Left kidney (tissue), 2 donors: ENCODE results near the gene POLR2H. TPM values are rescaled to one million over a fixed set of nuclear protein-coding genes. Genes with fewer than 3 reads are reported as not detected.

Experiments used
- DNase-seq: peaks from one replicate; pipeline ENCODE4 v3.0.0-alpha.2; 2013
- polyA plus RNA-seq: library from polyadenylated mRNA; unstranded; fragments of 120-200 nt; gene quantifications from one replicate; pipeline ENCODE4 v1.2.1, GENCODE V29; 2013; ENCODE audit not compliant: insufficient read length

Gene POLR2H
- polyA plus RNA-seq, 1 donor: 106 TPM

DNA sequence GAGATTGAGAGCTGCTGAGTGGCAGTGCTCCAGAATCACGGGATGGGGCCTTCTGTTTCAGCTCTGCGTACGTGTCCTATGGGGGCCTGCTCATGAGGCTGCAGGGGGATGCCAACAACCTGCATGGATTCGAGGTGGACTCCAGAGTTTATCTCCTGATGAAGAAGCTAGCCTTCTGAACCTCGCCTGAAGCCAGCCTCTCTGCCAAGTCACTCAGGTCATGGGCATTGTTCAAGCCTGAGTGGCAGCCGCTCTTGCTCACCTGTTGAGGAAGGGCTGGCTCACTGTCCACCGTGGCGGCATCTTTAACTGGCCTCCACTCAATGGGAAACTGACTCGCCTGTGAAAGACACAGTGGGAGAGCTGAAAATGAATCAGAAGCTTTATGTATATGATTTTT is 6.6 kb downstream of the POLR2H start:
- no peak for DNase-seq

DNA sequence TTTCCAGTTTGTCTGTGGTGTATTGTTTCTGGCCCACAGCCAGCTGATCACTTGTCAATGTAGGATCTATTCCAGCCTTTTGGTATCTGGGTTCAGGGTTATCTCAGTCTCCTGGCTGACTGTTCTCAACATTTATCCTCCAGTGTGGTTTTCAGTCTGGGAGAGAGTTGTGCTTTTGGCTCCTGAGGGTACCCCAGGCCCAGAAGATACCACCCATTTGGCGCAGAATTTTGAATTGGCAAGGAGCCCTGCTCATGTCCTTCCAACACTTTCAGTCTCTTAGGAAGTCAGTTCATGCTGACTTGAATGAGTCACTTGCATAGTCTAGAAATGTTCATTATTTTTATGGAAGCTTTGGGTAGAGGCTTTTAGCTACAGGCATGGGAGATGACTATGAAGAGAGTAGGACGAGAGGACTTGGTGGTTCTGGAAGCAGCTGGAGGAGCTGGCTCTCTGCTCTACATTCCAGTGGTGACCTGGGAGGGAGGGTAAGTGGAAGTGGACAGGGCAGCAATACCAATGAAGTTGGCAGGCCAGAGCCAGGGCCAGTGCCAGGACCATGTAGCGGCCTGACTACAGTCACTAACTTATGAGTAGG is 7.2 kb downstream of the POLR2H start:
- DNase-seq: no peak

DNA sequence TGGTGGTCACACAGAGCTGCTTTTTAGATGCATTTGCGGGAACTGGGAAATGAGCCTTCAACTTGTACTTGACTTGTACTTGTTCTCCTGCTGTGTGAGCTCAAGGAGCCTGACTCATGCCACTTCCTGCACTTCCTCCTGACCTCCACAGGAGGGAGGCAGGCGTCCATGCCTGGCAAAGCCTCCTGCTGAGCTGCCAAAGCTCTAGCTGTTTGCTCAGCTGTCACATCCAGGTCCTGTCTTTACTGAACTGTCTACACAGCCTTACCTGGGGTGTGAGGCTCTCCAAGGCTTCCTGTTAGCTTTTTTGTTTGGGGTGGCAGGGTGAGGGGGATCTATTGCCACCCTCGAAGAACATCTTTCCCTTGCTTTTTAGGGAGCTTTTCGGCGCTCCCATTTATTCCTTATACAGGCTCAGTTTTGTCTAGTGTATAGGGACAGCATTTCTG is 10.1 kb downstream of the POLR2H start:
- peak; percentile 75 for DNase-seq

DNA sequence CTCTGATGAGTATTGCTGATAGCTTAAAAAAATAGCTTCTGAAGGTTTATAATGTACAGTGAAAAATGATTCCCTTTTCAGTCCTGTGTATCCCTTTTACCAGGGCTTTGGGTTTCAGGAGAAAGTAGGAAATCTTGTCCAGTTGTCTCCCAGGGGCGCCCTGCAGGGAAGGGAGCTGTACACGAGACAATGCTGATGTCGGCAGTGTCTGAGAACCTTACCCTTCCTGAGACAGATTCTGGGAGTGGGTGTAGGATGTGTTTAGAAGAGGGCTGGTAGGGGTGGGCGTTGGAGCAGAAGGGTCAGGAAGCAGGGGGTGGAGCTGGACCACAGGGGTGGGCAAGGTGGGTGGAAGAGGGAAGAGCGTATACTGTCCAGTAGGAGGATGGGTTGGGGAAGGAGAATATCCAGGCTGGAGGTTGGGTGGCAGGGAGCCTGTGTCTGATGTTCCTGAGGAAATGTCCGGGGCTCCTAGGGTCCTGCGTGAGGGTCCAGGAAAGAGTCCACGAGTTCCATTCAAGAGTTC is 10.8 kb downstream of the POLR2H start:
- no peak for DNase-seq

DNA sequence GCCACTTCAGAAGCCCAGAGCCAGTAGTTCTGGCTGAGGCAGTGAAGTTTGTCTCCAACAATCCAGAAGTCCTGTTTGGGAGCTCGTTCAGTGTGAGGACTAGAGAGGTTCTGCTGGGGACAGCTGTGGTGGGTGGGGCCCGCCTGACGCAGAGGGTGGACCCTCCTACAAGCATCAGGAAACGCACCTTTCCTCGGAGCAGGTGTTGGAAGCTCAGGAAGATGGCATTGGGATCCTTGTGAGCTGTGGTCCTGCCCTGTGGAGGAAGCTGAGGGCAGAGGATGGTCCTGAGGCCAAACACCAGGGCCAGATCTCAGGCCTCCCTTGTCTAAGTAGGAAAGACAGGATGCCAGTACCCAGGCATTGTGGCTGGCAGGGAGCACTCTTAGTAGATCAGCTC is 11.4 kb downstream of the POLR2H start:
- no peak for DNase-seq

DNA sequence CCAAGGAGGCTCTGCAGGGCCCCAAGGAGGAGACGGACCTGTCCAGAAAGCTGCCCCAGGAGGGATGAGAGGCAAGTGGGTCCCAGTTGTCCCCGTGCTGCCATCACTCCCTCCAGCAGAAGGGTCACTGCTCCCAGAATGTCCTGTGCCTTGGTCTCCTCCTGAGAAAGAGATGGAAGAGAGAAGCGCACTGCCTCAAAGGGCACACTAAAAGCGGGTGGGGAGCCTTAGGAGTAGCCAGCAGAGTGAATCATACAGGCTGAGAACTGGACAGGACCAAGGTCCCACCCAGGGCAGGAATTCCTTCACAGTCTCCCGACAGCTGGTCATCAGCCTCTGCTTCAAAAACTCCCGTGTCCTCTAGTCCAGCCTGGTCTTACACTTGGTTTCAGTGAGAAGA is 11.9 kb downstream of the POLR2H start:
- no peak for DNase-seq

DNA sequence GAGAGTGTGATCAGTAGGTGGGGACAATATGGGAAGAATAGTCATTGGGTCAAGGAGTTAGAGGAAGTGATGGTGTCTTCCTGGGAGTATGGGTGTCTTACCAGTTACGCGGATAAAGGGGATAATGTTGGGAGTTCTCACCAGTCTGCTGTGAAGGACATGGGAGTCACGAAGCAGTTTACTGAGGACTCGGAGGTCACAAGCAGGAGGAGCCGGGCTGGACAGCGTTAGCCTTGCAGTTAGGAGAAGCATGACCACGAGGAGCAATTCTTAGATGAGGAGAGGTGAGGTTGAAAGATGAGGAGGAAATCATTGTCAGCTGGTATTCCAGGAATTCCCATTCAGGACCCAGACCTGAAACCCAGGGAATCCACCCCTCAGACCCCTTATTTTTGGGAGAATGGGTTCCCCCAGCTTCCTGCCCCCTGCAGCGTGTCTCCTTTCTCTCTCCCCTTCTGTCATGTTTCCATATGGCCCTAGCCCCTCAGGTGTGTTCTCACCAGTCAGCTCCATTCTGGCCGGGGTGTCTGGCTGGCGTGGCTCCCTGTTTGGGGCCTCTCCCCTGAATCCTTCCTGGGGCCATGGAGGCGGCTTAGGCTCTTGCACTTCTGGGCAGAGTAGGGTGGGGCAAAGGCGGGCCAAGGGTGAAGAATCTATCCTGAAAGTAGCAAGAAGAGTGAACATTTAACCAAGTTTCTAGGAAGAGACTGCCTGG is 14.4 kb downstream of the POLR2H start:
- no peak for DNase-seq

DNA sequence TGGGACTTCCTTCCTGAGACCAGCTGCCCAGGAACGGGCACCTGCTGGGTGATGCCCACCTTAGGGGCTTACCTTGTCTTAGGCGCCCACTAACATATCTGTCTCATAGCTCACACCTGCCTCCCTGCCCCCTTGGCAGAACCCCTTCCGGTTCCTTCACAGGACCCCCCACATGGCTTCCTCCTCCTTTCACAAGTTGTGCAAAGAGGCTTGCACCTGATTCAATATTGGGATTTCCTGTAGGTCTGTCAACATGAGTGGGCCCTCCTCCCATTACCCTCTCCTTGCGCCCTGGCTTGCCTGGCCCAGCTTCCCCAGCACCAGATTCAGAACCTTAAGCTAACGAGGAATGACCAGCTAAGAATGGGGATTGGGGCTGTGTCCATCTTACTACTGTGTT is 15.9 kb downstream of the POLR2H start:
- DNase-seq: no peak

DNA sequence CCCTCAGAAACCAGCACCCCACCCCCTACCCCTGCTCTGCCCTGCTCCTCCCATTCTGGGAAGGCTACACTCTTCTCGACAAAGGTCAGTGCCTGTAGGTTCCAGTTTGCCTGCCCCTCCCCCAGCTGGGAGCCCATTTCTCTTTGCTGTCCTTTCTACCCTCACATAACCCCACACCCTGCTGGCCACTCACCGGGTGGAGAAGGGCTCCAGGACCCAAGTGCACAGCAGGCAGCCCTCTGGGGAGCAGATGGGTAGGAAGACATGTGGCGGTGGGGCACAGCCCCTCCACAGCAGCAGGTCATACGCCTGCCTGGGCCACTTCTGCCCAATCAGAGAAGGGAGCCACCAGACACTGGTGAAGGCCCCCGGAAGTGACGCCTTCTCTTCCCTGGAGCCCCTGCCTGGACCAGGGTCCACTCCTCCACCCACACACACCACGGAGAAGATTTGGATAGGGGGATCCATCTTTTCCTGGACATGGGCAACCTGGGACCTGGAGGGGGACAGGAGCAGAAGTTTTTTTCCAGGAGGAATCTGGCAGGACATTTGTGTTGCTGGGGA is 16.5 kb downstream of the POLR2H start, which contains the start of gene THPO:
Gene THPO (minus strand): TSS at position 326 of the 564 bp plus-strand sequence. CDS start 1,948 bp downstream, outside the sequence.
- no peak for DNase-seq

DNA sequence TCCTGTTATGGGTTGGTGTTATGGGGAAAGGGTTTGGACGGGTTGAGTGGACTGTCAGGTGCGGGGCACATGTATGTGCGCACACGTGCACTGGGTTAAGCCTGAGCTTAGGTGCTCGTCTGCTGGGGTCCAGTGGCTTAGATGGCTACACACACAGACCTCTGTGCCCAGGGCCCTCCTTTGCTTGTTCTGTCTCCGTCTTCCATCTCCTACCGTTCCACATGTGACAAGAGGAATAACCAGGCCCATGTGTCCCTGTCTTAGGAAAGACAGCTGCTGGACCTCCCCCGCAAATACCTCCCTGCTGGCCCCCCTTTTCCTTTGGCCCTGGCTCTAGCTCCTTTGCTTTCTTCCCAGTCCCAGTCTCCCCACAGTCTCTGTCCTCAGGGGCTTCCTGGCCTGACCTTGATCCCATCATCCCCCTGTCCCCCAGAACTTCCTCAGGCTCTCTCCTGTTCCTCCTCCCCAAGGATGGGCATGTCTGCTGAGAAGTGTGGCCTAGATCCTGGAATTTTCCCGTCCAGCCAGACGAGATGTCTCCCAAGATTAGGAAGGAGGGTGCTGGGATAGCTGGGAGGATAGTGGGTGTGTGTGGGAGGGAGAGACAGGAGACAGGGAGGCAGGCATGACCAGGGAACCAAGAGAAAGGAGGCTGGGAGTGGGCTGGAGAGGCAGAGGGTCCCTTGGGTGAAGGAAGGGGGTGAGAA is 17.3 kb downstream of the POLR2H start:
- no peak for DNase-seq

DNA sequence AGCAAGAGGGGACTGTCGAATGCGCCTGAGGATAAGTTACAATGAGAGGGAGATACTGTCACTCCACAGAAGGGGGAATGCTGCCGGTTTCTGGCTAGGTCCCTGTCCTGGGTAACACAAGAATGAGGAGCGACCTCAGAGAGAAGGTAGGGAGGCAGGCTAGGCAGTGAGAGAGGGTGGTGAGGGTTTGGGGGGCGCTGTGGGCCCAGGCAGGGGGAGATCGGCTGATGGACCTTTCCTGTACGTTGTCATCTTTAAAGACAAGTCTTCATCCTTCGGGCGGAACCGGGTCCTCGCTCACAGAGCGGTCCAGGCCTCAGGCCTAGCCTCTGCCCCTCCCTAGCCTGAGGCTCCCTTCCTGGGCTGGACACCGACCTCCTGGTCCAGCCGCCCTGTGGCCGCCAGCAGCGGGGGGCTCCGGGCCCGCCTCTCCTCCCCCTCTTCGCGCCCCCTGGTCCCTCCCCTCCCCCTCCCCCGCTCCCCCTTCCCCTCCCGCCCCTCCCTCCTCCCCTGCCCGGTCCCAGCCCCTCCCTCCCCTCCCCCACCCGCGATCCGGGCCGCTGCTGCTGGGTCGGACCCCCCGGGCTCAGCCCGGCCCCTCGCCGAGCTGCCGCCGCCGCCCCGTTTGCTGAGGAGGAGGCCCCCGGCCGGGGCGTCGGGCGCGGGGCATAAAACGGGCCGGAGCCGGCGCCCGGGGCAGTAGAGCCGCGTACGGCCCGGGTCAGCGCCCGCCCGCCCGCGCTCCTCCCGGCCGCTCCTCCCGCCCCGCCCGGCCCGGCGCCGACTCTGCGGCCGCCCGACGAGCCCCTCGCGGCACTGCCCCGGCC is 18.1 kb downstream of the POLR2H start, which contains the start of gene CHRD:
Gene CHRD (plus strand): TSS at position 697 of the 827 bp plus-strand sequence. CDS start 265 bp downstream, outside the sequence.
- no peak for DNase-seq

DNA sequence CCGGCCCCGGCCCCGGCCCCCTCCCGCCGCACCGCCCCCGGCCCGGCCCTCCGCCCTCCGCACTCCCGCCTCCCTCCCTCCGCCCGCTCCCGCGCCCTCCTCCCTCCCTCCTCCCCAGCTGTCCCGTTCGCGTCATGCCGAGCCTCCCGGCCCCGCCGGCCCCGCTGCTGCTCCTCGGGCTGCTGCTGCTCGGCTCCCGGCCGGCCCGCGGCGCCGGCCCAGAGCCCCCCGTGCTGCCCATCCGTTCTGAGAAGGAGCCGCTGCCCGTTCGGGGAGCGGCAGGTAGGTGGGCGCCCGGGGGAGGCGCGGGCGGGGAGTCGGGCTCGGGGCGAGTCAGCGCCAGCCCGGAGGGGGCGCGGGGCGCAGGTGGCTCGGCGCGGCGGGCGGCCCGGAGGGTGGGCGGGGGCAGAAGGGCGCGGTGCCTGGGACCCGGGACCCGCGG is 18.7 kb downstream of the POLR2H start:
- no peak for DNase-seq

DNA sequence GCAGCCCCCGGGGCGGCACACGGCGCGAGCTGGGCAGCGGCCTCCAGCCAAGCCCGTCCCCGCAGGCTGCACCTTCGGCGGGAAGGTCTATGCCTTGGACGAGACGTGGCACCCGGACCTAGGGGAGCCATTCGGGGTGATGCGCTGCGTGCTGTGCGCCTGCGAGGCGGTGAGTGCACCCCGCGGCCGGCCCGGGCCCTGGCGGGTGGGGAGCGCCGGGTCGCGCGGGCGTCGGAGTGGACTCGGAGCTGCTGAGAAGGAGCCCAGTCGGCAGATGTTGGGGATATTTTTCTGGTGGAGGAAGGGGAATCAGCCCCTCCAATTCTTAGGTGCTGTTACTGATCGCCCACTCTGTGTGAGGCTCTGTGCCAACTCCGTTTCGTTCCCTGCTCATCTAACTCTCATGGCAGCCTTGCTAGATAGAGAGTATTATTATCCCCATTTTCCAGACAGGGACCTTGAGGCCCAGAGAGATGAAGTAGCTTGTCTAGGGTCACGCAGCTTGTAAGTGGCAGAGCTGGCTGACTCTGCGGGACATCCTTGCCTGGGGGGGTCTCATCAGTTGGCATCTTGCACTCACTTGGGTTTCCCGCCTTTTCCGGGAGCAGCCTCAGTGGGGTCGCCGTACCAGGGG is 19.2 kb downstream of the POLR2H start:
- no peak for DNase-seq

DNA sequence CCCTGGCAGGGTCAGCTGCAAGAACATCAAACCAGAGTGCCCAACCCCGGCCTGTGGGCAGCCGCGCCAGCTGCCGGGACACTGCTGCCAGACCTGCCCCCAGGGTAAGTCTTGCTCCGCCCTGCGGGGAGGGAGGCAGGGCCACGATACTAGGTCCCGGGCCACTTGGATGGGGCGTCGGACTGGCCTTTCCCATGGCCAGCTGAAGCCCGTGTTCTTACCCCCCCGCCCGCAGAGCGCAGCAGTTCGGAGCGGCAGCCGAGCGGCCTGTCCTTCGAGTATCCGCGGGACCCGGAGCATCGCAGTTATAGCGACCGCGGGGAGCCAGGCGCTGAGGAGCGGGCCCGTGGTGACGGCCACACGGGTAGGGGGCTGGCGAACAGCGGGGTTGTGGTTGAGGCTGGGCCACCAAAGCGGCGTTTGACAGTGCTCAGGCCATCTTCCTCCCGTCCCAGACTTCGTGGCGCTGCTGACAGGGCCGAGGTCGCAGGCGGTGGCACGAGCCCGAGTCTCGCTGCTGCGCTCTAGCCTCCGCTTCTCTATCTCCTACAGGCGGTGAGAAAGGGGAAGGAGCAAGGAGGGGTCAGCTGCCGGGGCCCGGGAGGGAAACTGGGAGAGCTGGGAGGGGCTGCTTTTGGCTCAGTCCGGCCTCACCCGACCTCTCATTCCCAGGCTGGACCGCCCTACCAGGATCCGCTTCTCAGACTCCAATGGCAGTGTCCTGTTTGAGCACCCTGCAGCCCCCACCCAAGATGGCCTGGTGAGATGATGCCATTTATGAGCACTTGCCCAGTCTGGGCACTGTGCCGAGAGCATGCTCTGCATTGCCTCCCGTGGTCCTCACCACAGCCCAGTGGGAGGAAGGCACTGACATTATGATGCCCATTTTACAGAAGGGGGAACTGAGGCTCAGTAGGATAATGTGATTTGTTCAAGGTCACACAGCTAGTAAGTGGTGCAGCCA is 20.0 kb downstream of the POLR2H start:
- no peak for DNase-seq

DNA sequence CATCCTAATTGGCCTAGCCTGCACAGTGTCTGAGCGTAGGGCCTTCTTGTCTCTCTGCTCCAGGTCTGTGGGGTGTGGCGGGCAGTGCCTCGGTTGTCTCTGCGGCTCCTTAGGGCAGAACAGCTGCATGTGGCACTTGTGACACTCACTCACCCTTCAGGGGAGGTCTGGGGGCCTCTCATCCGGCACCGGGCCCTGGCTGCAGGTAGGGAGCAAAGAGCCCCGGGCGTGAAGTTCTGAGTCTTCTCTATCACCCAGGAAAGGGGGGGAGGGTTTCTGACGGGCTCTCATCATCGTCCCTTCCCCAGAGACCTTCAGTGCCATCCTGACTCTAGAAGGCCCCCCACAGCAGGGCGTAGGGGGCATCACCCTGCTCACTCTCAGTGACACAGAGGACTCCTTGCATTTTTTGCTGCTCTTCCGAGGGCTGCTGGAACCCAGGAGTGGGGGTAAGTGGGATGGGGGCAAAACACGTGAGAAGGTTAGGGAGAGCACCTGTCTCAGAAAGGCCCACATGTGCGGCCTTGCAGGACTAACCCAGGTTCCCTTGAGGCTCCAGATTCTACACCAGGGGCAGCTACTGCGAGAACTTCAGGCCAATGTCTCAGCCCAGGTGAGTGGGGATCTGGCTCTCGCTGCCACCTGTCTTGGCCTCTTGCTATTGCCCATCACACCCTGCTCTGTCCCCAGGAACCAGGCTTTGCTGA is 21.0 kb downstream of the POLR2H start:
- DNase-seq: no peak

DNA sequence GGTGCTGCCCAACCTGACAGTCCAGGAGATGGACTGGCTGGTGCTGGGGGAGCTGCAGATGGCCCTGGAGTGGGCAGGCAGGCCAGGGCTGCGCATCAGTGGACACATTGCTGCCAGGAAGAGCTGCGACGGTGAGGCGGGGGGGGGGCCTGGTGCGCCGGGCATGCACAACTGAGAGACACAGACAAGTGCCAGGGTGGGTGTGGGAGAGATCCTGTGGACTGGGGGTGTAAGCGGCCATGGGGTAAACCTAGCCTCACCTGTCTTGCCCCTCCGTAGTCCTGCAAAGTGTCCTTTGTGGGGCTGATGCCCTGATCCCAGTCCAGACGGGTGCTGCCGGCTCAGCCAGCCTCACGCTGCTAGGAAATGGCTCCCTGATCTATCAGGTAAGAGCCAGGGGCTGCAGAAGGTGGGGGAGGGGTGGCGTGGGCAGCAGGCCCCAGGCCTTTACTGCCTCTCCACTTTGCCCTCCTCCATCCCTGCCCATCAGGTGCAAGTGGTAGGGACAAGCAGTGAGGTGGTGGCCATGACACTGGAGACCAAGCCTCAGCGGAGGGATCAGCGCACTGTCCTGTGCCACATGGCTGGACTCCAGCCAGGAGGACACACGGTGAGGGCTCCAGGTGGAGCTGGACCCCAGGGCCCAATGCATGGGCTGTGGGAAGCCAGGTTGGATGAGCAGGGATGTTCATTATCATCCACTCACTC is 21.7 kb downstream of the POLR2H start:
- no peak for DNase-seq

DNA sequence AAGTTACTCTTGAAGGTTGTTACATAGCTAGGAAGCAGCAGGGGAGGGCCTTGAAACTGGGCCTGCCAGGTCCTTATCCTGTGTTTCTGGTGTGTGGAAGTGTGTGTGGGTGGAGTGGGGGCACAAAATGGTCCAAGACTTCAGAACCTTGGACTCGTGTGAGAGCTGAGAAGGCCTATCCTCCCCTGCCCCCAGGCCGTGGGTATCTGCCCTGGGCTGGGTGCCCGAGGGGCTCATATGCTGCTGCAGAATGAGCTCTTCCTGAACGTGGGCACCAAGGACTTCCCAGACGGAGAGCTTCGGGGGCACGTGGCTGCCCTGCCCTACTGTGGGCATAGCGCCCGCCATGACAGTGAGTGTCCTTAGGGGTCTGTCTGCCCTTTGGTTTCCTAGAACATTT is 22.8 kb downstream of the POLR2H start:
- no peak for DNase-seq

DNA sequence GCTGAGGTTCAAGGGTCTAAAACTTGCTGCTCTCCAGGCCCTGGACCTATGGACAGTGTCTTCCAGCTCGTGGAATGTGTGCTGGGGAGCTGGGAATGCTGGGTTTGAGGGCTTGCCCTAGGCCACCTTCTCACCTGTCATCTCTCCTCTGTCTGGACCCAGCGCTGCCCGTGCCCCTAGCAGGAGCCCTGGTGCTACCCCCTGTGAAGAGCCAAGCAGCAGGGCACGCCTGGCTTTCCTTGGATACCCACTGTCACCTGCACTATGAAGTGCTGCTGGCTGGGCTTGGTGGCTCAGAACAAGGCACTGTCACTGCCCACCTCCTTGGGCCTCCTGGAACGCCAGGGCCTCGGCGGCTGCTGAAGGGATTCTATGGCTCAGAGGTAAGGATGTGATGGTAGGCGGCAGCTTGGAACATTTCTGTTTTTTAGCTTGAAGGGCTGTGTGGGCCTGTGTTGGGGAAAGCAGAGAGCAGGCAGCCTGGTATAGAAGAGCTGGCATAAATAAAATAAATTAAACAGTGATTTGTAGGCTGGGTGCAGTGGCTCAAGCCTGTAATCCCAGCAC is 23.4 kb downstream of the POLR2H start:
- no peak for DNase-seq
